ENCODE measurements around the gene MAPKAP1.

DNA sequence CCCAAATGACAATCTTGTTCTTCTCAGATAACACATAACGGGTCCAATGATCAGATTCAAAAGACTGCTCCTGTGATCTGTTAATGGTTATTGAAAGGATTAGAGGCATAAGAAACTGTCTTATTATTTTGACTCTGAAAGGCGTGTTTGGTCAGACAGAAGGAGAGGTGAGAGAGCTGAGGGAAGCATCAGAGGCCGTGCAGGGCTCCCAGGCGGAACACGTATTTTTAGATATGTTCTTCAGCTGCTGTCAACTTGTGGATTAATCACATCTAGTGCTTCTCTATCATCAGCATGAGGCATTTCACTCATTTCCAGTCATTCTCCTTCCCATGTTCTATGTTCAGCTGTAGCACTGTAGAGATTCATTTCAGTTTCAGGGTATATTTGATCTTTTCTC is 199.8 kb downstream of the MAPKAP1 start:
- TF ChIP-seq GATA2 (IDR thresholded peaks at IDR 0.05; ENCODE audit: low read depth, low read length) (no peak), GATA3 (IDR thresholded peaks at IDR 0.05; ENCODE audit: low read depth, low read length) (no peak)

All from SH-SY5Y (cell line).